Activated CD8-positive, alpha-beta memory T cell treated with anti-CD3 and anti-CD28 coated beads for 36 hours (primary cell): ENCODE results near the gene RETN. TPM values are rescaled to one million over a fixed set of nuclear protein-coding genes. Genes with fewer than 3 reads are reported as not detected.

ENCODE experiments used
- CTCF ChIA-PET: fragments of 350-600 bp; sonication (Branson Sonifier 250); formaldehyde crosslinking; loops from one replicate; lab custom pipeline; 2021; ENCODE audit warnings: antibody characterized with exemption; lab: Charles Lee
- POLR2A ChIA-PET: fragments of 350-600 bp; sonication (Branson Sonifier 250); formaldehyde crosslinking; loops from one replicate; lab custom pipeline; 2021; ENCODE audit warnings: antibody characterized with exemption; lab: Charles Lee
- total RNA-seq, 2 experiments: library from RNA; stranded (reverse); gene quantifications; one replicate each; pipeline ENCODE4 v1.2.3, GENCODE V29; 2021

The RETN gene
- total RNA-seq, 2 experiments from 2014 or later, result not detected

DNA sequence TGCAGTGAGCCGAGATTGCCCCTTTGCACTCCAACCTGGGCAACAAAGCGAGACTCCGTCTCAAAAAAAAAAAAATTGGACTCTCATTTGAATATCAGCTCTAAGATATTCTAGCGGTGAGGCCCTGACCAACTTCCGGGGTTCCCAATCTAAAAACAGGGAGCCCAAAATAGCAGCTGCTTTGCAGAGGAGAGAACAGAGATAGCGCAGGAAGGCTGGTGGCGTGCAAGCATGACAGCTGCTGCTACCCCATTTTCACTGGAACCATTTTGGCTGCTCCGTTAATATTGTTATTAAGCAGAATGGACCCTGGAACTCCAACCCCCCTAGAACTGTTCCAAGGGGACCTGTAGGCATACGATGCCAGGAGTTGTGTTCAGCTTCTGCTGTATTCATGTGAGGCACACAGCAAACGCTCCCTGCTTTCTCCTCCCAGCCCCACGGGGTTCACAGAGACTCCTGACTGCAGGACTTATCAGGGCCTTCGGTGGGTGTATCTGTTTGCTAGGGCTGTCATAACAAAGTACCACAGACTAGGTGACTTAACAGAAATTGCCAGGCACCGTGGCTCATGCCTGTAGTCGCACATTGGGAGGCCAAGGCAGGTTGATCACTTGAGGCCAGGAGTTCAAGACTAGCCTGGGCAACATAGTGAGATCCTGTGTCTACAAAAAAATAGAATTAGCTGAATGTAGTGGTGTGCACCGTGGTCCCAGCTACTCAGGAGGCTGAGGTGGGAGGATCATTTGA lies 20.4 kb upstream of the RETN start:
- POLR2A ChIA-PET, result no interaction called here
- CTCF ChIA-PET, result interaction anchor here (0.5 to 2.5 kb wide), 4 partner anchors 32 to 572 kb away, joined by 4 to 13 read pairs (median 5); partner anchors contain the start of gene TRAPPC5

- CTCF ChIA-PET, result interaction anchor here (0.6 to 2.5 kb wide), 6 partner anchors 14 to 1189 kb away, joined by 3 to 13 read pairs (median 3); partner anchors contain the start of gene TRAPPC5
- POLR2A ChIA-PET, result no interaction called here
Measured at GRCh38 chr19:7650148-7650547, 18.7 kb upstream of the RETN start.

GRCh38 chr19:7652061-7652641 lies 16.7 kb upstream of the RETN start:
- CTCF ChIA-PET, result interaction anchor here (0.5 to 2.2 kb wide), 16 partner anchors 9 to 291 kb away, joined by 3 to 11 read pairs (median 3); partner anchors contain the start of genes PET100, TRAPPC5 and XAB2
- POLR2A ChIA-PET, result interaction anchor here (0.8 kb wide), 1 partner anchor 15 kb away, joined by 3 read pairs; no protein-coding TSS in a partner anchor

GRCh38 chr19:7654401-7654800 lies 14.4 kb upstream of the RETN start:
- ChIA-PET CTCF (interaction anchor here (2.4 kb wide), 1 partner anchor 27 kb away, joined by 8 read pairs; the partner anchor contains the start of gene TRAPPC5), POLR2A (interaction anchor here (0.6 kb wide), 1 partner anchor 207 kb away, joined by 3 read pairs; no protein-coding TSS in a partner anchor)

- CTCF ChIA-PET, result interaction anchor here (0.6 to 2.4 kb wide), 2 partner anchors 25 to 308 kb away, joined by 3 to 8 read pairs; partner anchors contain the start of gene TRAPPC5
- POLR2A ChIA-PET, result no interaction called here
Measured at GRCh38 chr19:7655581-7655980, 13.3 kb upstream of the RETN start.

DNA sequence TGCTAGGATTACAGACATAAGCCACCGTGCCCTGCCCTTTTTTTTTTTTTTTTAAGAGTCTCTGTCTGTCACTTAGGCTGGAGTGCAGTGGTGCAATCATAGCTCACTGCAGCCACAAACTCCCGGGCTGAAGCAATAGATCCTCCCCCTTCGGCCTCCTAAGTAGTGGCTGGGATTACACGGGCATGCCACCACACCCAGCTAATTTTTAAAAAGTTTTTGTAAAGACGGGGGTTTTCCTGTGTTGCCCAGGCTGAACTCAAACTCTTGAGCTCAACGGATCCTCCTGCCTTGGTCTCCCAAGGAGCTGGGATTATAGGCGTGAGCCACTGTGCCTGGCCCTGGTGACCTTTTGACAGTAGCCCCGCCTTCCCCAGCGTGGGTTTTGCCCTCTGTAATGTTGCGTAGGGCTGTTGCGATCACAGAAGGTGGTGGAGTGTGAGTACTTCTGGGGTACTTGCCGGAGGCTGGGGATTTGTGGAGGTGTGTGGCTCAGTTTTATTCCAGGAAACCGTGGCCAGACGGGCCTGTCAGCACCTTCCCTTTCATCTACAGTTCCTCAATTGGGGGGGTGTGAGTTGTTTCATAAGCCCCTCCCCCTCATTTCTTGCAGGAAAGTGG lies 11.6 kb upstream of the RETN start:
- ChIA-PET POLR2A (no interaction called here), CTCF (interaction anchor here (0.7 kb wide), 1 partner anchor 20 kb away, joined by 3 read pairs; no protein-coding TSS in a partner anchor)

- ChIA-PET CTCF (no interaction called here), POLR2A (interaction anchor here (0.6 kb wide), 1 partner anchor 139 kb away, joined by 3 read pairs; no protein-coding TSS in a partner anchor)
Measured at GRCh38 chr19:7658219-7658686, 10.6 kb upstream of the RETN start.

- POLR2A ChIA-PET, result no interaction called here
- CTCF ChIA-PET, result no interaction called here
Measured at GRCh38 chr19:7661744-7662538, 6.9 kb upstream of the RETN start.

DNA sequence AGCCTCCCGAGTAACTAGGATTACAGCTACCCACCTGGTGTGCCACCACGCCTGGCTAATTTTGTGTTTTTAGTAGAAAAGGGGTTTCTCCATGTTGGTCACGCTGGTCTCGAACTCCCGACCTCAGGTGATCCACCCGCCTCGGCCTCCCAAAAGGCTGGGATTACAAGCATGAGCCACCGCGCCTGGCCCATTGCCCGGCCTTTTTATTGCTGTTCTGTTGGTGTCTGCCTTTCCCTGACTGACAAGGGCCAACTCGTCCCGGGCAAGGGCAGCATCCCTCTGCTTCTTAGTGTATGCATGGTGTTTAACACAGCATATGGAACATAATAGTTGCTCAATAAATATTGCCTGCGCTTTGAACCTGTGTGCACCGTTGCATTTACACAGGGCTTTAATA lies 6.2 kb upstream of the RETN start:
- ChIA-PET POLR2A (no interaction called here), CTCF (interaction anchor here (1.0 kb wide), 1 partner anchor 94 kb away, joined by 3 read pairs; no protein-coding TSS in a partner anchor)

GRCh38 chr19:7663706-7664105 lies 5.1 kb upstream of the RETN start:
- ChIA-PET CTCF (no interaction called here), POLR2A (no interaction called here)

GRCh38 chr19:7665076-7665475 lies 3.8 kb upstream of the RETN start:
- ChIA-PET CTCF (no interaction called here), POLR2A (no interaction called here)

- POLR2A ChIA-PET, result no interaction called here
Measured at GRCh38 chr19:7669641-7670040, 792 bp downstream of the RETN start.

DNA sequence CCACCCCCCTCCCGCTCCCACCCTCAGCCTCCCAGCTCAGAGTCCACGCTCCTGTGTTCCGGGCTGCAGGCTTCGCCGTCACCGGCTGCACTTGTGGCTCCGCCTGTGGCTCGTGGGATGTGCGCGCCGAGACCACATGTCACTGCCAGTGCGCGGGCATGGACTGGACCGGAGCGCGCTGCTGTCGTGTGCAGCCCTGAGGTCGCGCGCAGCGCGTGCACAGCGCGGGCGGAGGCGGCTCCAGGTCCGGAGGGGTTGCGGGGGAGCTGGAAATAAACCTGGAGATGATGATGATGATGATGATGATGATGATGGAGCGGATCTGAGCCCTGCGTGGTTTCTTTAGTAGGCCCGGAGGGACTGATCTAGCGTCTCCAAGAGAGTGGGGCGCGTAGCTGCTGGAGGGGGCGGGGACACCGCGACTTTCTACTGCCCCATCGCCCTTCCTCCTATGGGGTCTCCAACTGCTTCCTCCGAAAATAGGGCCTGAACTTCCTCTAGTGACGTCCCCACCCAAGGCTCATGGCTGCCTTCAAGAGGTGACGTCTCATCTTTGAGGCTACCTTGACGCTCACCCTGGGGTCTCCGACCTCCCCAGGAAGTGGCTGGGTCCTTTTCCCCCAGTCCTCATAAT lies 1.4 kb downstream of the RETN start:
- ChIA-PET CTCF (interaction anchor here (0.9 to 1.9 kb wide), 4 partner anchors 8 to 102 kb away, joined by 3 to 6 read pairs (median 4); partner anchors contain the start of gene TRAPPC5), POLR2A (interaction anchor here (0.7 kb wide), 1 partner anchor 10 kb away, joined by 3 read pairs; the partner anchor contains the start of gene TRAPPC5)

More at GRCh38 chr19:7669641-7670040, 792 bp downstream of the RETN start:
- CTCF ChIA-PET, result interaction anchor here (1.0 to 1.9 kb wide), 3 partner anchors 9 to 101 kb away, joined by 3 to 6 read pairs (median 5); partner anchors contain the start of gene TRAPPC5

DNA sequence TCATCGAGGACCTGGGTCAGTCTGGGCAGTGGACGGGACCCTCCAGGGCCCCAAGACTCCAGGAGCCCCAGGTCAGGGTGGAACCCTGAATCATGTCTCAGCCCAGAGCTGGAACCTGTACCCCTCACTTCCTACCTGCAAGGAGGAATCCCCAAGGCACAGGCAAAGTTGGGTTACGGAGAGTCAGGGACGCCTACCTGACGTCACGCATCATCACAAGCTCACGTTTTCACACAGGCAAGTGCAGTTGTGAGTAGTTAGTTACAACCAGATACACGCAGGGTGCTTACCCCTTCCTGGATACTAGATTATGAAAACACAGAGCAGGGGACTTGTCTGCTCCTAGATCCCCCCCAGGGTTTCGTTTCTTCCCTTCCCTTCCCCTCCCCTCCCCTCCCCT lies 1.9 kb downstream of the RETN start:
- CTCF ChIA-PET, result interaction anchor here (0.9 kb wide), 1 partner anchor 19 kb away, joined by 3 read pairs; no protein-coding TSS in a partner anchor
- POLR2A ChIA-PET, result interaction anchor here (0.7 kb wide), 1 partner anchor 10 kb away, joined by 3 read pairs; the partner anchor contains the start of gene TRAPPC5

- ChIA-PET CTCF (no interaction called here), POLR2A (no interaction called here)
Measured at GRCh38 chr19:7672522-7672921, 3.7 kb downstream of the RETN start.

- ChIA-PET POLR2A (no interaction called here), CTCF (interaction anchor here (0.6 to 1.2 kb wide), 4 partner anchors 24 to 767 kb away, joined by 3 to 5 read pairs (median 3); no protein-coding TSS in a partner anchor)
Measured at GRCh38 chr19:7674010-7675005, 5.5 kb downstream of the RETN start.
